A673 (cell line): ENCODE results near the gene CFL2. TPM values are rescaled to one million over a fixed set of nuclear protein-coding genes. Genes with fewer than 3 reads are reported as not detected.

Source experiments
- BruUV-seq: library from RNA; stranded (reverse); fragments of 400-500 nt; replicated peaks from 2 replicates; lab custom pipeline; 2021; lab: Mats Ljungman, UMichigan
- CTCF ChIA-PET: fragments of 300-600 bp; sonication (Branson Sonifier 250); formaldehyde crosslinking; loops from one replicate; lab custom pipeline; 2022; ENCODE audit warnings: antibody characterized with exemption; lab: Charles Lee
- POLR2A ChIA-PET: fragments of 300-600 bp; sonication (Branson Sonifier 250); formaldehyde crosslinking; loops from one replicate; lab custom pipeline; 2022; ENCODE audit warnings: antibody characterized with exemption; ENCODE audit not compliant: low non-redundant PET; lab: Charles Lee
- DNase-seq: peaks from one replicate; pipeline ENCODE4 v3.0.0-alpha.2; 2015; ENCODE audit warnings: low spot score
- H3K27ac ChIP-seq: fragments of 200-600 bp; sonication (generic); 2 replicates; pipeline ENCODE4 v1.5.1; 2016; ENCODE audit warnings: mixed run types, low read depth, mild to moderate bottlenecking, mixed read lengths, antibody characterized with exemption, low read length; ENCODE audit not compliant: poor library complexity, severe bottlenecking
- H3K27me3 ChIP-seq: fragments of 200-600 bp; sonication (generic); replicated peaks from 2 replicates; pipeline ENCODE4 v1.6.1; 2017; ENCODE audit warnings: mixed run types, low read depth, mild to moderate bottlenecking, mixed read lengths, antibody characterized with exemption, low read length; ENCODE audit not compliant: insufficient read depth, poor library complexity
- H3K36me3 ChIP-seq: fragments of 200-600 bp; sonication (generic); 2 replicates; pipeline ENCODE4 v1.6.1; 2016; ENCODE audit warnings: mixed run types, mild to moderate bottlenecking, mixed read lengths, antibody characterized with exemption, low read length; ENCODE audit not compliant: insufficient read depth, poor library complexity, severe bottlenecking
- H3K4me1 ChIP-seq: fragments of 200-600 bp; sonication (generic); 2 replicates; pipeline ENCODE4 v1.6.1; 2017; ENCODE audit warnings: mixed run types, mild to moderate bottlenecking, mixed read lengths, antibody characterized with exemption, low read length; ENCODE audit not compliant: insufficient read depth, poor library complexity, severe bottlenecking
- H3K4me3 ChIP-seq: fragments of 200-600 bp; sonication (generic); 2 replicates; pipeline ENCODE4 v1.5.1; 2016; ENCODE audit warnings: low read depth, mixed run types, mild to moderate bottlenecking, mixed read lengths, low read length; ENCODE audit not compliant: poor library complexity, severe bottlenecking
- H3K9me3 ChIP-seq: fragments of 200-600 bp; sonication (generic); 2 replicates; pipeline ENCODE4 v1.6.1; 2016; ENCODE audit warnings: mixed run types, low read depth, mild to moderate bottlenecking, mixed read lengths, antibody characterized with exemption, low read length; ENCODE audit not compliant: poor library complexity, severe bottlenecking
- EZH2 ChIP-seq: fragments of 200-600 bp; sonication (generic); IDR thresholded peaks from 2 replicates; pipeline ENCODE4 v1.6.1; 2017; ENCODE audit warnings: borderline replicate concordance, low read depth, mild to moderate bottlenecking, mixed read lengths, antibody characterized with exemption, low read length; ENCODE audit not compliant: poor library complexity, severe bottlenecking
- intact Hi-C: fragments of 100-400 bp; cut with micrococcal nuclease; formaldehyde crosslinking; loops from one replicate; pipeline ENCODE4 v1.10.0; 2022; ENCODE audit not compliant: unreplicated experiment
- total RNA-seq: library from RNA; stranded (reverse); gene quantifications from 2 replicates; pipeline ENCODE4 v1.2.3, GENCODE V29; 2021
- TF ChIP-seq, protein P1 (sequence below): fragments of 300-800, 200-600 bp; sonication (generic); conservative IDR thresholded peaks from 2 replicates; pipeline ENCODE4 v1.5.1; 2017; ENCODE audit warnings: low read depth, mild to moderate bottlenecking, antibody characterized with exemption, low read length, moderate library complexity, mixed read lengths

The CFL2 gene
- total RNA-seq, 1 experiment from 2014 or later: 89.4 TPM

DNA sequence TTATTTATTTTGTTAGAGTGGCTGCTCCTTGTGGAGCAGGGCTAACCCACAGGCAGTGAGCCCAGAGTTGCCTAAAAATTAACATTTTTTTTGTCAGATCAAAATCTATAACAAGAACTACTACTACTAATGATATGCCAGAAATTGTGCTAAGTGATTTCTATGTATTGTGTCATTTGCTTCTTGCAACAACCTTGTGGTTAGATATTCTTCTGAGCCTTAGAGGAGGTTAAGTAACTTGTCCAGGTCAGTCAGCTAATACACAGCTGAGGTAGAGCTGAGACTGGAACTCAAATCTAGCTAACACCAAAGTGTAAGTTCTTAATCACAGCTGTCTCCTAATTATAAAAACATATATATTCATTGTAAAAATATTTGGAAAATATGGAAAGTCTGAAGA, 29.8 kb downstream of the CFL2 start:
- H3K4me1 ChIP-seq: no peaks in the 10 kb centered on the region
- no peak overlapping the region for H3K4me3 ChIP-seq
- no peak for TF ChIP-seq EZH2
- TF ChIP-seq, protein P1, sequence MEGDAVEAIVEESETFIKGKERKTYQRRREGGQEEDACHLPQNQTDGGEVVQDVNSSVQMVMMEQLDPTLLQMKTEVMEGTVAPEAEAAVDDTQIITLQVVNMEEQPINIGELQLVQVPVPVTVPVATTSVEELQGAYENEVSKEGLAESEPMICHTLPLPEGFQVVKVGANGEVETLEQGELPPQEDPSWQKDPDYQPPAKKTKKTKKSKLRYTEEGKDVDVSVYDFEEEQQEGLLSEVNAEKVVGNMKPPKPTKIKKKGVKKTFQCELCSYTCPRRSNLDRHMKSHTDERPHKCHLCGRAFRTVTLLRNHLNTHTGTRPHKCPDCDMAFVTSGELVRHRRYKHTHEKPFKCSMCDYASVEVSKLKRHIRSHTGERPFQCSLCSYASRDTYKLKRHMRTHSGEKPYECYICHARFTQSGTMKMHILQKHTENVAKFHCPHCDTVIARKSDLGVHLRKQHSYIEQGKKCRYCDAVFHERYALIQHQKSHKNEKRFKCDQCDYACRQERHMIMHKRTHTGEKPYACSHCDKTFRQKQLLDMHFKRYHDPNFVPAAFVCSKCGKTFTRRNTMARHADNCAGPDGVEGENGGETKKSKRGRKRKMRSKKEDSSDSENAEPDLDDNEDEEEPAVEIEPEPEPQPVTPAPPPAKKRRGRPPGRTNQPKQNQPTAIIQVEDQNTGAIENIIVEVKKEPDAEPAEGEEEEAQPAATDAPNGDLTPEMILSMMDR: no peak
- no TSS peak for BruUV-seq
- no peaks in the 10 kb centered on the region for H3K36me3 ChIP-seq
- H3K27ac ChIP-seq: no peak overlapping the region
- POLR2A ChIA-PET: no interaction called here
- CTCF ChIA-PET: no interaction called here
- no peak for DNase-seq
- no peaks in the 10 kb centered on the region for H3K27me3 ChIP-seq
- intact Hi-C loops: no loop called here
- no peaks in the 10 kb centered on the region for H3K9me3 ChIP-seq

DNA sequence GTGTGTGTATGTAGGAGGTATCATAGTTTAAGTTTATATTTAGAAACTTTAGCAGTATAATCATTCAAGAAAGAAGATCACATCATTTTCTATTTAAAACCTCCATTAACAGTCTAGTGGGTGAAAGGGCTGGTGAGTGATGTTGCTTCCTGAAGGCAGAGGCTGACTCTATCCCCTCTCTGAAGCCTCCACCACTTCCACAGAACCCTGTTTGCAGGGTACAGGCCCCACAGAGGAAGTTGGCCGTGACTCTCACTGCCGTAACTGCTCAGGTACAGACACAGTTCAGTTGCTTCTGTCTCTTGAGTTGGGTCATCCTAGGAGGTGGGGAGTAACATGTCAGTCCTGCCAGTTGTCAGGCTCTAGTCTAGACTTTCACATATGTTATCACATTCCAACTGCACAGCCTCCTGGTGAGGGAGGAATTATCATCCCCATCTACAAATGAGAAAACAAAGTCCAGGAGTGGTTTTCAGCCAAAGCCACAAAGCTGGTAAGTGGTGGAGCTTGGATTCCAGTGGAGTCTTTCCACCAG, 31.5 kb downstream of the CFL2 start:
- CTCF ChIA-PET: no interaction called here

DNA sequence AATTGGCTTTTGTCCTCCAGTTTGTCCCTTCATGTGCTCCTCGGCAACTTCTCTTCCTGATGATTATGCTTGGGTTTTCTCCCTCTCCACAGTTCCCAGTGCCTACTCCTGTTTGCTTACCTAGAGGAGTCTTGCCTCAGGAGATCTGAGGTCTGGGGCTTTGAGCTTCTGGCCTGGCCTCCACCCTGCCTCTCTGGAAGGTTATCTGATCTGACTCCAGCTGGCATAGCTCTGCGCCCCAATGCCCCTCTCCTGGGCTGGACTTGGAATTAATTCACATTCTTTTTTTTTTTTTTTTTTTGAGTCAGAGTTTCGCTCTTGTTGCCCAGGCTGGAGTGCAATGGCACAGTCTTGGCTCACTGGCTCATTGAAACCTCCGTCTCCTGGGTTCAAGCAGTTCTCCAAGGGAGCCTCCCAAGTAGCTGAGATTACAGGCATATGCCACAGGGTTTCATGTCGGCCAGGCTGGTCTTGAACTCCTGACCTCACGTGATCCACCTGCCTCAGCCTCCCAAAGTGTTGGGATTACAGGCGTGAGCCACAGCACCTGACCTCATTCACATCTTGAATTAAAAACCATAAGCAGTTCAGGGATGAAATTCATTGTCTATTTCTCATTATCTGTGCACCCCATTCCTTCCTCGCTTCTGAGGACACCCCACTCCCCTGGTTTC, 33.5 kb downstream of the CFL2 start:
- no peaks in the 10 kb centered on the region for H3K27me3 ChIP-seq
- peaks cover 9% of the 10 kb centered on the region for H3K4me1 ChIP-seq
- POLR2A ChIA-PET: interaction anchor here (0.5 kb wide), 1 partner anchor 69 kb away, joined by 8 read pairs; no protein-coding TSS in a partner anchor
- intact Hi-C loops: no loop called here
- TF ChIP-seq, protein P1: no peak
- TF ChIP-seq EZH2: no peak
- no peak overlapping the region for H3K4me3 ChIP-seq
- CTCF ChIA-PET: no interaction called here
- no peaks in the 10 kb centered on the region for H3K9me3 ChIP-seq
- no peaks in the 10 kb centered on the region for H3K36me3 ChIP-seq
- H3K27ac ChIP-seq: no peak overlapping the region
- DNase-seq: no peak
- BruUV-seq: no TSS peak

More for the DNA sequence above, 31.5 kb downstream of the CFL2 start:
- H3K9me3 ChIP-seq: no peaks in the 10 kb centered on the region
- H3K4me3 ChIP-seq: no peak overlapping the region
- TF ChIP-seq EZH2: no peak
- TF ChIP-seq, protein P1: no peak
- H3K36me3 ChIP-seq: no peaks in the 10 kb centered on the region
- H3K27me3 ChIP-seq: no peaks in the 10 kb centered on the region
- no peak overlapping the region for H3K27ac ChIP-seq
- BruUV-seq: no TSS peak
- DNase-seq: no peak
- POLR2A ChIA-PET: no interaction called here
- peaks cover 6% of the 10 kb centered on the region for H3K4me1 ChIP-seq
- intact Hi-C loops: no loop called here
